SH-SY5Y (cell line): Measurements from ENCODE around the gene CDK5.

Experiments used
- GATA2 ChIP-seq: IDR thresholded peaks from 2 replicates; pipeline ENCODE4 v1.6.1; 2011; ENCODE audit warnings: mild to moderate bottlenecking, low read depth, low read length
- GATA3 ChIP-seq: IDR thresholded peaks from 2 replicates; pipeline ENCODE4 v1.6.1; 2011; ENCODE audit warnings: low read depth, mild to moderate bottlenecking, low read length, moderate library complexity

CDK5 gene

GRCh38 chr7:151089893-151090730 is 32.4 kb upstream of the CDK5 start:
- no peak for TF ChIP-seq GATA2
- no peak for TF ChIP-seq GATA3

GRCh38 chr7:151088856-151089699 is 31.4 kb upstream of the CDK5 start:
- TF ChIP-seq GATA3, result no peak

GRCh38 chr7:151088019-151088855 is 30.5 kb upstream of the CDK5 start:
- TF ChIP-seq GATA2 (no peak), GATA3 (no peak)

DNA sequence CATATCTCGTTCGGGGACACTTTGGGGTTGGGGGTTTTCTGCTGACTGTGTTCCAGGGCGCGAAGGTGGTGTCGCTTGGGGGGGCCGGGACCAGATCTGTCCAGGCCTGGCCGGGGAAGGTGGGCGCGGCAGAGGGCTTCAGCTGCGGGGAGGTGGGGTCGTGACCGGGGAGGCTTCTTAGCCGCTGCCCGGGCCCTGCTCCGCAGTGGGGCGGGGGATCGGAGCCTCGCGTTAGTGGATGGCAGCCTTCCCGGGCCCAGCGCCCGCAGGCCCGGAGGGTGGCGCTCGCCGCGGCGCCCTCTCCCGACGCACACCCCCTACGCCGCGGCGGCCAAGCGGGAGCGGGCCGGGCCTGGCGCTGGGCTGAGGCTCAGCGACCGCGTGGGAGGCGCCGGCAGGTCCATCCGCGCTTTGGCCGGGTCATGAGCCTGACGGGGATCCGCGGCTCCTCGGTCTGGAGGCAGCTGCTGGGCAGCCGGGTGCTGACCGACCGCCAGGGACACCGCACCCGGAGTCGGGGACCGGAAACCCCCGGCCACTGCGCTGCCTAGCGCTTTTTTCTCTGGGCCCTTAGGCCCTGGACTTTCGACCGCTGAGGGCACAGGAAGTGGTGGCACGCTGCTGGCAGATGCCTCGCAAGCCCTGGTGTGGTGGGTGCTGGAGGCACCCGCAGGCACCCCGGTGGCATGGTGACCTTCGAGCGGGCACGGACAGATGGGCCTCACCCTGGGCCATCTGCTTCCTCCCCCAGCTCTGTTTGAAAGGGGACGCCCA is 29.7 kb upstream of the CDK5 start:
- TF ChIP-seq GATA3, result no peak

- peak; percentile 79 for TF ChIP-seq GATA2
- no peak for TF ChIP-seq GATA3
Measured at GRCh38 chr7:151086802-151087244, 29.1 kb upstream of the CDK5 start.

DNA sequence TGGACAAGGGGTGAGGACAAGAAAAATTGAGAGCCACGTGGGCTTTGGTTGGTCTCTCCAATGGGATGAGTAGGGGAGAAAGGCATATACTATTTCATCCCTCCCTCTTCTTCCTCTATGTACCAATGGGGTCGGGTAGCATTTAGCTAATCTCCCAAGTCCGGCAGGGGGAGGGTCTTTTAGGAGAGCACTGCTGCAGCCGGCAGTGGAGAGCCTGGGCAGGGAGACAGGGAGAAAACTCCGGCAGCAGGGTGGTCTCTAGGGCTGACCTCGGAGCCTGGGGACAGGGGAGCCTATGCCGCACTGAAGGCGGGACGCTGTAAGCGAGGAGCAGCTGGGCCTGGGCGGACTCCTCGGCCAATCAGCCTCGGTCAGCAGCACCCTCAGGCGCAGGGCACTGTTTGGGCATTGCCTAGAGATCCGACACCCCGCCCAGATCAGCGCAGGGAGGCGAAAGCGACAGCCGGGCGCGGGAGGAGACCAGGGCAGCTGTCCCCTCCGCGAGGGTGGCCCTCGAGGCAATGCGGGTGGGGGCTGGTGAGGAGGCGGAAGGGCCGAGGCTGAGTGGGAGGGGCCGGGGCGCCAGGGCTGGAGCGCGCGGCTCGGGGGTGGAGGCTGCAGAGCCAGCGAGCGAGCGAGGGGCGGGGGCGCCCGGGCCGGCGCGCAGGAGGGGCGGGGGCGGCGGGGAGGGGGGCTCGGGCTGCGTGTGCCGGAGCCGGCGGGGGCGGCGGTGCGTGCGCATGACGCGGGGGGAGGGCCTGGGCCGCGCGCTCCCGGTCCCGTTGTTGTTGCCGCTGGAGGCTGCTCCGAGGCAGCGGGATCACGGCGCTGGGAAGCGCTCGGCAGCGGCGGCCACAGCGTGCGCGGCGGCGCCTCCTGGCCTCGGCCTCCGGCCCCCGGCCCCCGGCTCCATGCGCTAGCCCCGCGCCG is 28.3 kb upstream of the CDK5 start, which contains the start of gene AGAP3:
AGAP3 (plus strand) TSS at position 785 of the 930 bp plus-strand sequence. CDS start 267 bp downstream, outside the sequence.
- no peak for TF ChIP-seq GATA2
- no peak for TF ChIP-seq GATA3

DNA sequence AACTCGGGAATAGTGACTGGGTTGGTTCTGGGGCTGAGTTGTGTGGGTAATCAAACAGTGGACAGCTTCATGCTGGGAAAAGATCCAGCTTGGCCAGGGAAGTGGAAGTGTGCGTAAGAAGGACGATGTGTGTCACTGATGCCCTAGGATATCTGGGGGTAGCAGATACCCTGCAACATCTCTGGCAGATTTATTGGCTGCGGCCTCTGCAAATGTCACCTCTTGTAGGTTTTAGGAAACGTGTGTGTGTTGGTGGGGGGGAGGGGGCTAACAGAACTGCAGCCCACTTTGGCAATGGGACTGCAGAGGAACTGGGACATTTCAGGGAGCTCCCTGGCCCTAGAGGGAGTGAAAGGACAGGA is 27.6 kb upstream of the CDK5 start:
- no peak for TF ChIP-seq GATA3
- TF ChIP-seq GATA2, result no peak

DNA sequence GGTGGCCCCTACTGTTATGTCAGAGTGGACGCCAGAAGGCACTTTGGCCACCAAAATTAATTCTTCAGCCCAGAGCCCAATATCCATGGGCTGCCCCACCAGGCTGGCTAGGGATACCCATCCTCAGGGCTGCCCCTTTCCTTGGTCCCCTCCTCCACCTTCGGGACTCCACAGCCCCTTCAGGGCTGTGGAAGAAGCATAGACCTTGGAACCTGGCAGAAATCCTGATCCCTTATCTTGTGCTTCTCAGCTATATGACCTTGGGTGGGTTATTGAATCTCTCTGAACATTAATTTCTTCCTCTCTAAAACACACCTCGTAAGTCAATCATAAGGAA is 26.1 kb upstream of the CDK5 start:
- TF ChIP-seq GATA3, result no peak
- TF ChIP-seq GATA2, result no peak

- no peak for TF ChIP-seq GATA3
- TF ChIP-seq GATA2, result no peak
Measured at GRCh38 chr7:151083071-151083823, 25.6 kb upstream of the CDK5 start, which contains the start of gene TMUB1. TMUB1 (minus strand) TSS chr7:151083493; CDS start chr7:151082563, 930 bp downstream.

DNA sequence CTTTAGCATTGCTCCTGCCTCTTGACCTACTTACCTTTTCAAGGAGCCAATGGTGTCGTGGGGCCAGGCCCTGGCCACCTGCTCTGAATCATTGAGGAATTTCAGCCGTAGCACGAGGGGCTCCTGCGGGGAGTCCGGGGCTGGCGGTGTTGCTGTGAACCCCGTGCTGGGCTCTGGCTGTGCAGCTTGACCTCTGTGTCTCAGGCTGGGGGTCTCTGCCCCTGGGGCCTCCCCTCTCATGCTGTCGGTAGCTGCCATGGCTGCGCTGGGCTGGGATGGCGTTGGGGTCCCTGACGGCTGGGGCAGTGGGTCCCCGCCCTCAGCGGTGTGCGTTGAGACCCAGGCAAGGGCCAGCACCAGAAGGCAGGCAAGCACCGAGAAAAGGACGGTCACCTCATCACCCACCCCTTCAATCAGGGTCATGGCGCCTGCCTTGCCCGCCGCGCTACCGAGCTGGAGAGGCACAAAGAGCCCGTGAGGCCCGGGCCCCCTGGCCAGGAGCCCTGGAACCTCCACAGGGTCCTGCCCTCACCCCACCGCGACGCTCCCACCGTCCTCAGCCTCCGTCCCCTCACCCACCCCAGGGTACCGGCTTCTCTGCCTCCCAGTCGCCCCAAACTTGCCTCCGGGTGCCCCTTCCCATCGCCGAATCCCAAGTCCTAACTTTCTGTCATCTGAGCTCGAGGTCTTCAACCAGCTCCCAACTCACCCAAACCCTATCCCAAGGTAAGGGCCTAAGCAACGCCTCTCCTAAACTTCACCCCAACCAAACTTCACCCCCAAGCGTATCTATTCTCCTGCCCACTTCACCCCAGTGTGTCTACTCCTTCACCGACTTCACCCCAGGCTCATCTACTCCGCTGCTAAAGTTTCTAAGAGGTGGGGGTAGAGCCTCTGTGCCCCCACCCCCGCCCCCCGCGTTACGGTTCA is 24.7 kb upstream of the CDK5 start:
- TF ChIP-seq GATA3 (no peak), GATA2 (no peak)

GRCh38 chr7:151081170-151082101 is 23.7 kb upstream of the CDK5 start:
- TF ChIP-seq GATA3 (no peak), GATA2 (no peak)
